Smooth muscle cell (in vitro differentiated cells): ENCODE results near the gene CACNA1I. TPM values are rescaled to one million over a fixed set of nuclear protein-coding genes. Genes with fewer than 3 reads are reported as not detected.

Source experiments
- DNase-seq: peaks from one replicate; lab custom pipeline; 2025; ENCODE audit not compliant: unreplicated experiment; lab: John Stamatoyannopoulos, UW
- H2AFZ ChIP-seq: fragments of 200-600 bp; sonication (generic); 2 replicates; pipeline ENCODE4 v1.6.0; 2016; ENCODE audit warnings: antibody characterized with exemption, low read depth, mild to moderate bottlenecking
- H3F3A ChIP-seq: fragments of 200-600 bp; sonication (generic); 2 replicates; pipeline ENCODE4 v1.6.0; 2017; ENCODE audit warnings: antibody characterized with exemption, low read depth
- H3K27ac ChIP-seq: fragments of 200-600 bp; sonication (generic); 2 replicates; pipeline ENCODE4 v1.5.1; 2016; ENCODE audit warnings: low read depth, mild to moderate bottlenecking
- H3K27me3 ChIP-seq: fragments of 200-600 bp; sonication (generic); 2 replicates; pipeline ENCODE4 v1.6.1; 2016; ENCODE audit warnings: low read depth, mild to moderate bottlenecking
- H3K36me3 ChIP-seq: fragments of 200-600 bp; sonication (generic); 2 replicates; pipeline ENCODE4 v1.5.1; 2016; ENCODE audit warnings: low read depth
- H3K4me1 ChIP-seq: fragments of 200-600 bp; sonication (generic); 2 replicates; pipeline ENCODE4 v1.5.1; 2016; ENCODE audit warnings: low read depth
- H3K4me2 ChIP-seq: fragments of 200-600 bp; sonication (generic); 2 replicates; pipeline ENCODE4 v1.6.0; 2016; ENCODE audit warnings: mild to moderate bottlenecking
- H3K4me3 ChIP-seq: fragments of 200-600 bp; sonication (generic); 2 replicates; pipeline ENCODE4 v1.5.1; 2016; ENCODE audit warnings: mild to moderate bottlenecking
- H3K79me2 ChIP-seq: fragments of 200-600 bp; sonication (generic); 2 replicates; pipeline ENCODE4 v1.6.0; 2016; ENCODE audit warnings: low read depth, mild to moderate bottlenecking
- H3K9ac ChIP-seq: fragments of 200-600 bp; sonication (generic); 2 replicates; pipeline ENCODE4 v1.6.0; 2016; ENCODE audit warnings: low read depth
- H3K9me3 ChIP-seq: fragments of 200-600 bp; sonication (generic); replicated peaks from 2 replicates; pipeline ENCODE4 v1.5.1; 2016; ENCODE audit warnings: low read depth
- H4K20me1 ChIP-seq: fragments of 200-600 bp; sonication (generic); 2 replicates; pipeline ENCODE4 v1.6.0; 2016; ENCODE audit warnings: low read depth
- CTCF ChIP-seq: fragments of 200-600 bp; sonication (generic); IDR thresholded peaks from 2 replicates; pipeline ENCODE4 v1.5.1; 2017; ENCODE audit warnings: borderline replicate concordance, mild to moderate bottlenecking, antibody characterized with exemption; ENCODE audit not compliant: insufficient read depth, poor library complexity, severe bottlenecking
- WGBS: methylation state at CpG from one replicate; pipeline ENCODE4 v1.1.7; 2016; ENCODE audit warnings: low lambda C conversion rate; 5-methylcytosine and 5-hydroxymethylcytosine counted together
- polyA plus RNA-seq: library from polyadenylated mRNA; unstranded; fragments of >200 nt; fragmentation: Nextera tagmentation; extraction: Ambion mirVana; gene quantifications from 2 replicates; pipeline ENCODE4 v1.2.1, GENCODE V29; 2016
- total RNA-seq: library from RNA; depleted of rRNA; stranded (reverse); fragments of >200 nt; gene quantifications from 2 replicates; pipeline ENCODE4 v1.2.3, GENCODE V29; 2014

The CACNA1I gene
- total and polyA plus RNA-seq, 2 experiments from 2014 or later = not detected

GRCh38 chr22:39594411-39594810, 23.9 kb downstream of the CACNA1I start:
- Histone ChIP-seq H3K27me3 (peaks cover 16% of the 10 kb centered on the region), H3K9me3 (no peaks in the 10 kb centered on the region), H3K4me2 (no peak overlapping the region), H4K20me1 (no peaks in the 10 kb centered on the region), H3K4me1 (peaks cover 4% of the 10 kb centered on the region), H2AFZ (no peak overlapping the region), H3K27ac (no peak overlapping the region), H3K36me3 (no peaks in the 10 kb centered on the region), H3K9ac (no peak overlapping the region), H3K79me2 (no peaks in the 10 kb centered on the region), H3F3A (no peaks in the 10 kb centered on the region), H3K4me3 (no peak overlapping the region)
- WGBS = 75% methylated on average over 7 of the region's 7 CpGs
- DNase-seq = no peak
- no peak for TF ChIP-seq CTCF

- Histone ChIP-seq H3K9me3 (no peaks in the 10 kb centered on the region), H3K4me2 (no peak overlapping the region), H3K9ac (no peak overlapping the region), H3K4me1 (peaks cover 4% of the 10 kb centered on the region), H4K20me1 (no peaks in the 10 kb centered on the region), H2AFZ (no peak overlapping the region), H3K36me3 (no peaks in the 10 kb centered on the region), H3K27me3 (peaks cover 21% of the 10 kb centered on the region), H3K27ac (no peak overlapping the region), H3K79me2 (no peaks in the 10 kb centered on the region), H3F3A (no peaks in the 10 kb centered on the region), H3K4me3 (no peak overlapping the region)
- no peak for DNase-seq
- TF ChIP-seq CTCF = no peak
- 91% methylated on average over 11 of the region's 12 CpGs for WGBS
Observed at GRCh38 chr22:39595622-39596172, 25.1 kb downstream of the CACNA1I start.

- Histone ChIP-seq H3K36me3 (no peaks in the 10 kb centered on the region), H3K9me3 (no peaks in the 10 kb centered on the region), H3K4me3 (no peak overlapping the region), H3K4me1 (peaks cover 4% of the 10 kb centered on the region), H3K9ac (no peak overlapping the region), H3K4me2 (no peak overlapping the region), H3K27ac (no peak overlapping the region), H3K27me3 (peaks cover 30% of the 10 kb centered on the region), H3K79me2 (no peaks in the 10 kb centered on the region), H3F3A (no peaks in the 10 kb centered on the region), H4K20me1 (no peaks in the 10 kb centered on the region), H2AFZ (no peak overlapping the region)
- TF ChIP-seq CTCF = no peak
- DNase-seq = no peak
- WGBS = 100% methylated on average over 3 of the region's 6 CpGs
Observed at GRCh38 chr22:39596601-39597000, 26.0 kb downstream of the CACNA1I start.

- no peak for TF ChIP-seq CTCF
- 90% methylated on average over 8 of the region's 8 CpGs for WGBS
- no peaks in the 10 kb centered on the region for H3K36me3 ChIP-seq
- H3K79me2 ChIP-seq = no peaks in the 10 kb centered on the region
- H3K9me3 ChIP-seq = no peaks in the 10 kb centered on the region
- H3K4me2 ChIP-seq = no peak overlapping the region
- H3K9ac ChIP-seq = no peak overlapping the region
- H4K20me1 ChIP-seq = no peaks in the 10 kb centered on the region
- no peaks in the 10 kb centered on the region for H3F3A ChIP-seq
- no peak for DNase-seq
- no peak overlapping the region for H3K27ac ChIP-seq
- H2AFZ ChIP-seq = no peak overlapping the region
- H3K27me3 ChIP-seq = peaks cover 30% of the 10 kb centered on the region
- peaks cover 2% of the 10 kb centered on the region for H3K4me1 ChIP-seq
- H3K4me3 ChIP-seq = no peak overlapping the region
Observed at GRCh38 chr22:39597236-39597869, 26.8 kb downstream of the CACNA1I start.
